ENCODE results near the gene KCNT2.

The KCNT2 gene

DNA sequence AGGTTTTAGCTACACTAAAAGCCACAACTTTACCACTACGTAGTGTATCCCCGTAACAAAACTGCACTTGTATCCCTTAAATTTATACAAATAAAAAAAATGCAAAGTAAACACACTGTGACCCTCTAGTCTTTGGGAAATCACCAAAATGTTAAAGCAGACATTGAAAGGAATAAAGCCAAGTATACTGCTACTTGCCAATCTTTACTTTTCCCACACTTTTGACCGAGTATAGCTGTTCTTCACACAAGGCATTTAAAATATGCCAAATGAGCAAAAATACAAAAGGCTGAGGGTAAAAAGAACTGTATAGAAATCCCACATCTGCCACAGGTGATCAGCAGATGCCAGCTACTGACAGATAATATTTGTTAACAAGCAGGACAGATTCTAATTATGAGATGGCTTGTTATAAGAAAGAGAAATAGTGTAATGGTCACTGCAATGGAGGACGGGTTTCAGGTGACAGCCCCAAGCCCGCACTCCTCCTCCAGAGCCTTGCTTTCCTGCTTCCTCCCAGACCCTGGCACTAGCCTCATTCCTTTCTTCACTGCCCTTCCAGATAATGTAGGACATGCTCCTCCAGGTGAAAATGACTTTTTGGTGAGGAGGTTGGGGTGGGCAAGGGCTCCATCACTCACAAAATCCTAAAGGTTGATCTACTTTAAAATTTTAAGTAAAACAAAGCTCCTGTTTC lies 18.1 kb downstream of the KCNT2 start:
- H3K9me3 Mint-ChIP-seq = no peaks in the 10 kb centered on the region
- H3K27me3 Mint-ChIP-seq (ENCODE audit: low read depth, poor library complexity) = no peaks in the 10 kb centered on the region
- no peak for DNase-seq
- no peak overlapping the region for H3K4me3 Mint-ChIP-seq
- H3K36me3 Mint-ChIP-seq (ENCODE audit: low read depth) = no peaks in the 10 kb centered on the region
- TF ChIP-seq CTCF (IDR thresholded peaks at IDR 0.05) = no peak
- H3K27ac Mint-ChIP-seq = peak overlapping the region; percentile 78
- H3K4me1 Mint-ChIP-seq = peaks cover 10% of the 10 kb centered on the region

- no peak overlapping the region for H3K4me3 Mint-ChIP-seq
- peaks cover 20% of the 10 kb centered on the region for H3K36me3 Mint-ChIP-seq (ENCODE audit: low read depth)
- H3K4me1 Mint-ChIP-seq = no peaks in the 10 kb centered on the region
- no peaks in the 10 kb centered on the region for H3K27me3 Mint-ChIP-seq (ENCODE audit: low read depth, poor library complexity)
- DNase-seq = no peak
- TF ChIP-seq CTCF (IDR thresholded peaks at IDR 0.05) = no peak
- no peaks in the 10 kb centered on the region for H3K9me3 Mint-ChIP-seq
- no peak overlapping the region for H3K27ac Mint-ChIP-seq
These were observed 23.5 kb downstream of the KCNT2 start for GRCh38 chr1:196584696-196585095.

- no peak for TF ChIP-seq CTCF (IDR thresholded peaks at IDR 0.05)
- H3K4me3 Mint-ChIP-seq = no peak overlapping the region
- H3K4me1 Mint-ChIP-seq = peaks cover 8% of the 10 kb centered on the region
- H3K27ac Mint-ChIP-seq = no peak overlapping the region
- DNase-seq = no peak
- no peaks in the 10 kb centered on the region for H3K27me3 Mint-ChIP-seq (ENCODE audit: low read depth, poor library complexity)
- no peaks in the 10 kb centered on the region for H3K9me3 Mint-ChIP-seq
- H3K36me3 Mint-ChIP-seq (ENCODE audit: low read depth) = peaks cover 17% of the 10 kb centered on the region
These were observed 30.9 kb downstream of the KCNT2 start for GRCh38 chr1:196577386-196577785.

GRCh38 chr1:196573226-196573625 lies 35.0 kb downstream of the KCNT2 start:
- Mint-ChIP-seq H3K9me3 (no peaks in the 10 kb centered on the region), H3K27me3 (ENCODE audit: low read depth, poor library complexity) (no peaks in the 10 kb centered on the region), H3K36me3 (ENCODE audit: low read depth) (peaks cover 10% of the 10 kb centered on the region), H3K4me1 (peaks cover 2% of the 10 kb centered on the region), H3K27ac (no peak overlapping the region), H3K4me3 (no peak overlapping the region)
- DNase-seq = no peak
- no peak for TF ChIP-seq CTCF (IDR thresholded peaks at IDR 0.05)

DNA sequence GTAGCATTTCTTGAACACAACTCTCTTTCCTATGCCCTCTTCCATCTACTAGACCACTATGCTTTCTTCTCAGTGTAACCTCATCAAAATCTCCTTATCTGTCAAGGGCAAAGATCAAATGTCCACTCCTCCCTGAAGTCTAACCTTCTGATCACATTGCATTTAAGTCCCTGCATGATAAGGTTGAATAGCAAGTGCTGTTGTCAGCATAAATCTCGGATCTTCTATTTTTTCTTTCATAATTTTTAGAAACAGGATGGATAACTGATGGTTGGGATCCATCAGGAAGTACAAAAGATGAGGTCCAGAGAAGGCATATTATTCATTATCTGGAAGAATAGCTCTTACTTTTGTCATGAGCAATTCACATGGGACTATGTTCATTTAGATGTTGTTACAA lies 41.0 kb downstream of the KCNT2 start:
- TF ChIP-seq CTCF (IDR thresholded peaks at IDR 0.05) = no peak
- no peaks in the 10 kb centered on the region for H3K4me1 Mint-ChIP-seq
- H3K27me3 Mint-ChIP-seq (ENCODE audit: low read depth, poor library complexity) = no peaks in the 10 kb centered on the region
- H3K4me3 Mint-ChIP-seq = no peak overlapping the region
- no peak overlapping the region for H3K27ac Mint-ChIP-seq
- H3K9me3 Mint-ChIP-seq = peaks cover 48% of the 10 kb centered on the region
- no peak for DNase-seq
- H3K36me3 Mint-ChIP-seq (ENCODE audit: low read depth) = peaks cover 64% of the 10 kb centered on the region

- Mint-ChIP-seq H3K4me1 (no peaks in the 10 kb centered on the region), H3K27me3 (ENCODE audit: low read depth, poor library complexity) (no peaks in the 10 kb centered on the region), H3K36me3 (ENCODE audit: low read depth) (peaks cover 67% of the 10 kb centered on the region), H3K27ac (no peak overlapping the region), H3K4me3 (no peak overlapping the region), H3K9me3 (peaks cover 53% of the 10 kb centered on the region)
- no peak for TF ChIP-seq CTCF (IDR thresholded peaks at IDR 0.05)
- DNase-seq = no peak
These were observed 44.5 kb downstream of the KCNT2 start for GRCh38 chr1:196563768-196564167.

Measured in nephron progenitor cell (in vitro differentiated cells).